Heart right ventricle (tissue), 16 donors: Measurements from ENCODE around the gene NREP. TPM values are rescaled to one million over a fixed set of nuclear protein-coding genes. Genes with fewer than 3 reads are reported as not detected.
"Not testable (repeated sequence)": the region's sequence is repeated elsewhere in the genome, so short reads cannot be mapped to it uniquely, and the experiment has no call there.

Experiments used
- ATAC-seq, 8 donors: fragments of 200-7000 bp; cut with Tn5 transposase; one replicate each; pipeline ENCODE4 v1.9.1; 2020; ENCODE audit warnings: mild to moderate bottlenecking in 8 of 8, moderate library complexity in 8 of 8, moderate number of reproducible peaks in 1 of 8
- DNase-seq, 2 donors: peaks; one replicate each; pipeline ENCODE4 v3.0.0-alpha.2; 2020
- H3K27ac ChIP-seq, 10 donors: fragments of 200-600 bp; sonication (generic) in 2 of 10; one replicate each; pipeline versions ENCODE4 v1.5.0 to v1.8.0; 2020 to 2022; ENCODE audit warnings: mild to moderate bottlenecking in 3 of 10
- H3K27me3 ChIP-seq, 7 donors: fragments of 200-600 bp; one replicate each; pipeline ENCODE4 v1.8.0; 2021 to 2022; ENCODE audit warnings: mild to moderate bottlenecking in 2 of 7
- H3K36me3 ChIP-seq, 9 donors: fragments of 200-600 bp; sonication (generic) in 1 of 9; one replicate each; pipeline versions ENCODE4 v1.5.0 to v1.8.0; 2020 to 2022; ENCODE audit warnings: mild to moderate bottlenecking in 2 of 9
- H3K4me1 ChIP-seq, 9 donors: fragments of 200-600 bp; sonication (generic) in 1 of 9; one replicate each; pipeline versions ENCODE4 v1.5.0 to v1.8.0; 2020 to 2022; ENCODE audit warnings: mild to moderate bottlenecking in 4 of 9
- H3K4me3 ChIP-seq, 10 donors: fragments of 200-600 bp; sonication (generic) in 2 of 10; one replicate each; pipeline versions ENCODE4 v1.5.0 to v1.8.0; 2020 to 2022; ENCODE audit warnings: mild to moderate bottlenecking in 7 of 10, moderate library complexity in 2 of 10
- H3K9me3 ChIP-seq, 11 donors: fragments of 200-600 bp in 10 of 11; sonication (generic) in 2 of 11; one replicate each; pipeline versions ENCODE4 v1.5.0 to v1.8.0; 2013 to 2022; ENCODE audit warnings: mild to moderate bottlenecking in 2 of 11, control low read depth in 1 of 11, moderate library complexity in 1 of 11
- WGBS, 2 donors: extraction: QIAGEN DNeasy Blood & Tissue Kit; methylation state at CpG; one replicate each; pipeline ENCODE4 v1.1.7; 2013; ENCODE audit warnings: inconsistent platforms in 1 of 2; 5-methylcytosine and 5-hydroxymethylcytosine counted together
- intact Hi-C, 10 donors: fragments of 100-400 bp; cut with DNase I; formaldehyde crosslinking; loops; one replicate each; pipeline versions ENCODE4 v1.11.1 to v1.14.2; 2022
- polyA plus RNA-seq, 2 donors: library from polyadenylated mRNA; stranded (reverse); fragments of 200-250 nt; gene quantifications; one replicate each; pipeline ENCODE4 v1.2.3, GENCODE V29; 2013
- total RNA-seq, 10 donors: library from RNA; stranded (reverse); fragmentation: NEBNext Ultra II Directional in 3 of 10; extraction: Animal tissue kit (Norgen Biotek cat#: 25700) in 3 of 10; gene quantifications; one replicate each; pipeline versions ENCODE4 v1.2.1 to v1.2.4, GENCODE V29; 2021 to 2023
- TF ChIP-seq, protein P1 (sequence below), 9 donors: fragments of 200-600 bp; sonication (generic) in 2 of 9; IDR thresholded peaks; one replicate each; pipeline versions ENCODE4 v1.5.0 to v1.8.0; 2021 to 2022; ENCODE audit warnings: antibody characterized with exemption in 9 of 9, mild to moderate bottlenecking in 5 of 9, moderate library complexity in 1 of 9
- donor health status: Arrhythmogenic right ventricular cardiomyopathy.
- donor health status: ischemic (EF 13 %, LVEDD 7.1; RV severe dilation, severe dysfunction).
- donor health status: healthy with polysubstance abuse.
- donor health status: DM: no; HTN: yes; CAD: no.
- donor health status: DM: no; HTN: no; CAD: no.
- donor health status: ischemic (EF 25% LVEDD 6.9; RV normal size, moderate dysfunction).
- donor health status: ischemic (EF 25% LVEDD 5.7; RV mildly dilated, moderate dysfunction).
- donor health status: healthy.
- donor health status: DM: yes; HTN: yes; CAD: no.
- donor health status: Ischemic cardiomyopathy.
- donor health status: ischemic (EF 35%, LVEDD 5.7; RV mildly dilated, moderate dysfunction).
- donor health status: nonischemic (EF 11% LVEDD 7.7; RV severe dilation, severe dysfunction).
- donor health status: DM: yes; HTN: yes; CAD: no.
- donor health status: PGD.
- donor health status: ischemic (EF 29% LVEDD 5.4; RV normal size, mild dysfunction).
- donor health status: nonischemic (EF 23%, LVEDD 6.1; RV moderate dilation, normal function).

NREP gene
- total and polyA plus RNA-seq, 12 donors = 10.4 to 72.3 (median 38.9) TPM

DNA sequence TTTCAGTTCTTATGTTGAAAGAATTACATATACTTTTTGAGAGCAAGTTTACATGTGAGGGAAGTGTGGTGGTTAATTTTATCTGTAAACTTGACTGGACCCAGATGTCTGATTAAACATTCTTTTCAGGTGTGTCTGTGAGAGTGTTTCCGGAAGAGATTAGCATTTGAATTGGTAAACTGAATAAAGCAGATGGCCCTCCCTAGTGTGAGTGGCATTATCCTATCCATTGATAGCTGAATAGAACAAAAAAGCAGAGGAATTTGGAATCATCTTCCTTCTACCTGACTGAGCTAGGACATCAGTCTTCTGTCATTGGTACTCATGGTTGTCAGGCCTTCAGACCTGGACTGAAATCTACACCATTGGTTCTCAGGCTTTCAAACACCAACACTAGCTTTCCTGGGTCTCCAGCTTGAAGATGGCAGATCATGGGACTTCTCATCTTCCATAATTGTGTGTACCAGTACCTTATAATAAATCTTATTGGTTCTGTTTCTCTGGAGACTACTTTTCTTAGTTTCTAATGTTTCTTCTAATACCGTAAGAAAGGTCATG lies 36.6 kb downstream of the NREP start:
- no peaks in the 10 kb centered on the region for H3K27me3 ChIP-seq
- TF ChIP-seq, protein P1, sequence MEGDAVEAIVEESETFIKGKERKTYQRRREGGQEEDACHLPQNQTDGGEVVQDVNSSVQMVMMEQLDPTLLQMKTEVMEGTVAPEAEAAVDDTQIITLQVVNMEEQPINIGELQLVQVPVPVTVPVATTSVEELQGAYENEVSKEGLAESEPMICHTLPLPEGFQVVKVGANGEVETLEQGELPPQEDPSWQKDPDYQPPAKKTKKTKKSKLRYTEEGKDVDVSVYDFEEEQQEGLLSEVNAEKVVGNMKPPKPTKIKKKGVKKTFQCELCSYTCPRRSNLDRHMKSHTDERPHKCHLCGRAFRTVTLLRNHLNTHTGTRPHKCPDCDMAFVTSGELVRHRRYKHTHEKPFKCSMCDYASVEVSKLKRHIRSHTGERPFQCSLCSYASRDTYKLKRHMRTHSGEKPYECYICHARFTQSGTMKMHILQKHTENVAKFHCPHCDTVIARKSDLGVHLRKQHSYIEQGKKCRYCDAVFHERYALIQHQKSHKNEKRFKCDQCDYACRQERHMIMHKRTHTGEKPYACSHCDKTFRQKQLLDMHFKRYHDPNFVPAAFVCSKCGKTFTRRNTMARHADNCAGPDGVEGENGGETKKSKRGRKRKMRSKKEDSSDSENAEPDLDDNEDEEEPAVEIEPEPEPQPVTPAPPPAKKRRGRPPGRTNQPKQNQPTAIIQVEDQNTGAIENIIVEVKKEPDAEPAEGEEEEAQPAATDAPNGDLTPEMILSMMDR (IDR thresholded peaks at IDR 0.05) = no peak
- no peak overlapping the region for H3K4me3 ChIP-seq
- no peak overlapping the region for H3K27ac ChIP-seq
- 89 to 94% methylated on average over 2 of the region's 2 CpGs for WGBS, 2 donors
- intact Hi-C loops = no loop called here
- H3K4me1 ChIP-seq = no peaks in the 10 kb centered on the region
- H3K36me3 ChIP-seq = peaks cover 0 to 2% (median 0%) of the 10 kb centered on the region in 9 donors
- ATAC-seq (no peak), DNase-seq (no peak)
- peaks cover 0 to 4% (median 0%) of the 10 kb centered on the region in 11 donors for H3K9me3 ChIP-seq

DNA sequence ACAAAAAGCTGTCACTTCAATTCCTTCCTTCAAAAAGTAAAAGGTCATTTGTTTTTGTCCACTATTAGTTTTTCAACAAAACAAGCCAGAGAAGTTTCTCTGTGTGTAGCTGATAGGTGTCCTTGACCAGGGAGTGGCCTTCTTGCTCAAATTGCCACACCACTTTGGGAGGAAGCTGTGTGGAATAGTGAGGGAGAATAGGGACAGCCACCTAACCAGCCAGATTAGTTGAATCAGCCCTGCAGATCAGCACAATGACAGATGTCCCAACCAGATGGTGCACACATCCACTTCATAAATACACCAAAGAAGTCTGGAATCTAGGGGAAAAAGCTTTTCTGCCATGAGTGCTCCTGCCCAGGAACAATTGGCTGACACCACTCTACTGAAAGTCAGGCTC lies 37.2 kb downstream of the NREP start:
- TF ChIP-seq, protein P1 (IDR thresholded peaks at IDR 0.05) = no peak
- intact Hi-C loops = no loop called here
- Histone ChIP-seq H3K9me3 (peaks cover 0 to 8% (median 0%) of the 10 kb centered on the region in 11 donors), H3K4me1 (no peaks in the 10 kb centered on the region), H3K36me3 (no peaks in the 10 kb centered on the region), H3K4me3 (no peak overlapping the region), H3K27me3 (no peaks in the 10 kb centered on the region), H3K27ac (no peak overlapping the region)
- no peak for ATAC-seq
- DNase-seq = no peak

DNA sequence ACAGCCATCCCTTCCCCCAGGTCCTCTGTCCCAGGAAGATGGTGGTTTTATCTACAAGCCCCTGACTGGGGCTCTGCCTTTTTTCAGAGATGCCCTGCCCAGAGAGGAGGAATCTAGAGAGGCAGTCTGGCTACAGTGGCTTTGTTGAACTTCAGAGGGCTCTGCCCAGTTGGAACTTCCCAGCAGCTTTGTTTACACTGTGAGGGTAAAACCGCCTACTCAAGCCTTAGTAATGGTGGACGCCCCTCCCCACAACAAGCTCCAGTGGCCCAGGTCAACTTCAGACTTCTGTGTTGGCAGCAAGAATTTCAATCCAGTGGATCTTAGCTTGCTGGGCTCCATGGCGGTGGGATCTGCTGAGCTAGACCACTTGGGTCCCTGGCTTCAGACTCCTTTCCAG lies 40.2 kb downstream of the NREP start:
- peaks cover 0 to 37% (median 7%) of the 10 kb centered on the region in 11 donors for H3K9me3 ChIP-seq
- H3K27me3 ChIP-seq, DNase-seq, H3K36me3 ChIP-seq, H3K27ac ChIP-seq, intact Hi-C loops, H3K4me1 ChIP-seq, ATAC-seq, H3K4me3 ChIP-seq: not testable (repeated sequence)
- 97 to 100% methylated on average over 3 of the region's 3 CpGs for WGBS, 2 donors

DNA sequence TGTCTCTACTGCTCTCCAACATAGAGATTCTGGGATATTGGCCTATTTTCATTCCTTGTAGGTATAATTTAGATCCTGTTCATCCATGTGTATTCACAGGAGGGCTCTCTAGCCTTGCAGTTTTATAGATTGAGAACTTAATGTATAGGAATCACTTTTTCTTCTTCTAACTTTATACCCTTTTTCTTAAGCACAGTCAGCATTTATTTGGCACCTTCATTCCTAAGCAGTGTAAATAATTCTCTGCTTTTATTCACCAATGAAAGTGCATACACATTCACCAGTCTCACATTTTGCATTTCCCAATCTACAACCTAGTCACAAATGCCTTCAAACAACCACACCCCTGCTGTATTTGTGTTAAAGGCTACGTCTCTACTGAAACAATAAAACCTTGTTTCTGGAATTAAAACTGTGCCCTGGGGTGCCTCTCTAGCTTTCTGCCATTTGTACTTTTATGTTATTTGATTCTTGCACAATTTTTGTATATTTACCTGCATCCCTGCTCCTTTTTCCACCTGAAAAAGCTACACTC lies 49.3 kb downstream of the NREP start:
- H3K36me3 ChIP-seq = no peaks in the 10 kb centered on the region
- TF ChIP-seq, protein P1 (IDR thresholded peaks at IDR 0.05) = no peak
- H3K9me3 ChIP-seq = peaks cover 0 to 18% (median 9%) of the 10 kb centered on the region in 11 donors
- intact Hi-C loops = no loop called here
- no peak overlapping the region for H3K4me3 ChIP-seq
- H3K4me1 ChIP-seq = peaks cover 0 to 10% (median 5%) of the 10 kb centered on the region in 9 donors
- DNase-seq = no peak
- H3K27me3 ChIP-seq = no peaks in the 10 kb centered on the region
- WGBS, 2 donors = 85 to 88% methylated on average over 1 of the region's 1 CpG
- no peak overlapping the region for H3K27ac ChIP-seq
- no peak for ATAC-seq

DNA sequence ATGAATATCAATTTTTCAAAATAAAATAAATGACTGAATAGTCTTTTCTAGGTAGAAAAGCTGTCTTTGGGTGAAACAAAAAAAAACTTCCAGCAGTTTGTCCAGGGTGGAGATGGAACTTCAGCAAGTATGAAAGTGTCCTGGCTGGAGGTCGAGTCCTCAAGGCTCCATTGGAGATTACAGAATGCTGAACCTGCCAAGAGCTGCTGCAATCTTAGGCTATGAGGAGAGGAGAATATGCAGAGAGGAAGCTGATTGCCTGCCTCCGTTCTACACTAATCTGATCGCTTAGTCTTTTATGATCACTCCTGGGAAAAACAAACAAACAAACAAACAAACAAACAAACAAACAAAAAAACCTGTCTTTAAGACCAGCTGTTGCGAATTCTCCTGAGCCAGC lies 50.6 kb downstream of the NREP start:
- WGBS, 2 donors = 28 to 39% methylated on average over 4 of the region's 4 CpGs
- Histone ChIP-seq H3K27ac (no peak overlapping the region), H3K9me3 (peaks cover 0 to 4% (median 0%) of the 10 kb centered on the region in 11 donors), H3K36me3 (no peaks in the 10 kb centered on the region), H3K4me3 (no peak overlapping the region), H3K27me3 (no peaks in the 10 kb centered on the region), H3K4me1 (peaks cover 0 to 10% (median 5%) of the 10 kb centered on the region in 9 donors)
- DNase-seq (no peak), ATAC-seq (peak in 5 of 8 donors; percentile 61 to 84 (median 74))
- TF ChIP-seq, protein P1 (IDR thresholded peaks at IDR 0.05) = no peak
- intact Hi-C loops = no loop called here
